T1000 (cell line): ENCODE results near the gene SERPINH1.

Experiments used
- DNase-seq: peaks from one replicate; lab custom pipeline; 2025; ENCODE audit warnings: mixed read lengths; lab: John Stamatoyannopoulos, UW

SERPINH1 gene

GRCh38 chr11:75562048-75562835, at the start of gene SERPINH1:
Gene SERPINH1 (plus strand): TSS chr11:75562253. CDS start chr11:75566350, 4,097 bp downstream.
- DNase-seq, result peak; percentile 67

GRCh38 chr11:75513250-75513649, 48.8 kb upstream of the SERPINH1 start:
- no peak for DNase-seq

- DNase-seq, result no peak
Measured at GRCh38 chr11:75514596-75514995, 47.5 kb upstream of the SERPINH1 start.

GRCh38 chr11:75516140-75516539, 45.9 kb upstream of the SERPINH1 start:
- no peak for DNase-seq

- DNase-seq, result no peak
Measured at GRCh38 chr11:75516886-75517285, 45.2 kb upstream of the SERPINH1 start.

- DNase-seq, result no peak
Measured at GRCh38 chr11:75518204-75518549, 43.9 kb upstream of the SERPINH1 start.

- no peak for DNase-seq
Measured at GRCh38 chr11:75518771-75519653, 43.0 kb upstream of the SERPINH1 start.

GRCh38 chr11:75520688-75521087, 41.4 kb upstream of the SERPINH1 start:
- DNase-seq, result no peak

- DNase-seq, result no peak
Measured at GRCh38 chr11:75522286-75523044, 39.6 kb upstream of the SERPINH1 start.

- no peak for DNase-seq
Measured at GRCh38 chr11:75523189-75523588, 38.9 kb upstream of the SERPINH1 start.

GRCh38 chr11:75523811-75524664, 38.0 kb upstream of the SERPINH1 start:
- DNase-seq, result no peak

- DNase-seq, result no peak
Measured at GRCh38 chr11:75524665-75525432, 37.2 kb upstream of the SERPINH1 start.

GRCh38 chr11:75525433-75526191, 36.4 kb upstream of the SERPINH1 start, which contains the start of gene GDPD5:
Gene GDPD5 (minus strand): TSS chr11:75525941. CDS start chr11:75477735, 48,206 bp downstream.
- peak; percentile 68 for DNase-seq

GRCh38 chr11:75526192-75526541, 35.9 kb upstream of the SERPINH1 start:
- no peak for DNase-seq

GRCh38 chr11:75527130-75527529, 34.9 kb upstream of the SERPINH1 start:
- no peak for DNase-seq

- no peak for DNase-seq
Measured at GRCh38 chr11:75527938-75528735, 33.9 kb upstream of the SERPINH1 start.

GRCh38 chr11:75530577-75530976, 31.5 kb upstream of the SERPINH1 start:
- DNase-seq, result no peak

- no peak for DNase-seq
Measured at GRCh38 chr11:75531325-75531724, 30.7 kb upstream of the SERPINH1 start.
